ENCODE results near the gene CRYGS. TPM values are rescaled to one million over a fixed set of nuclear protein-coding genes. Genes with fewer than 3 reads are reported as not detected.
A peak's percentile ranks its signal among the peaks of the same experiment; 100 is the strongest.
"Not testable (repeated sequence)": the region's sequence is repeated elsewhere in the genome, so short reads cannot be mapped to it uniquely, and the experiment has no call there.

CRYGS gene
- total and polyA plus RNA-seq, 2 donors (not counting 1 experiment from before 2014, with no cell fraction given), result 3.6 to 10.9 TPM

GRCh38 chr3:186569779-186570095 lies 25.6 kb upstream of the CRYGS start:
- H3K9ac ChIP-seq (ENCODE audit: low read length), result peak overlapping the region; percentile 82
- no peaks in the 10 kb centered on the region for H4K20me1 ChIP-seq (ENCODE audit: control insufficient read depth, insufficient read depth, low read length, poor library complexity, severe bottlenecking)
- H3K4me2 ChIP-seq (replicated peaks; ENCODE audit: low read depth, low read length, poor library complexity, severe bottlenecking), result peak overlapping the region; percentile 90
- no peaks in the 10 kb centered on the region for H3K9me3 ChIP-seq (ENCODE audit: control extremely low read depth in 1 of 3, control insufficient read depth in 2 of 3, insufficient read depth in 1 of 3, low read length in 2 of 3)
- intact Hi-C loops (cut with micrococcal nuclease), result loop anchor here (1.0 to 10.0 kb wide), 7 partner anchors 35 to 460 kb away; partner anchors contain the start of genes EIF4A2, ETV5 and ST6GAL1
- TF ChIP-seq CTCF (IDR thresholded peaks at IDR 0.05) (no peak), EZH2 (IDR thresholded peaks at IDR 0.05; ENCODE audit: borderline replicate concordance, insufficient read depth, low read depth, low read length, poor library complexity, severe bottlenecking) (no peak)
- peaks cover 28 to 40% of the 10 kb centered on the region in 2 donors for H3K4me1 ChIP-seq (ENCODE audit: control insufficient read depth in 2 of 2, insufficient read depth in 2 of 2, low read length in 2 of 2)
- H3K27ac Mint-ChIP-seq, result peak overlapping the region; percentile 98
- H3K79me2 ChIP-seq (ENCODE audit: control insufficient read depth, insufficient read depth, low read length), result peaks cover 62% of the 10 kb centered on the region
- H3K4me1 Mint-ChIP-seq, result peaks cover 51% of the 10 kb centered on the region
- H3K27me3 ChIP-seq (replicated peaks in 1 of 4; ENCODE audit: control extremely low read depth in 1 of 4, control insufficient read depth in 3 of 4, insufficient read depth in 4 of 4, low read length in 3 of 4), result no peaks in the 10 kb centered on the region
- WGBS (ENCODE audit: insufficient coverage), result 20% methylated on average over 3 of the region's 7 CpGs
- peak overlapping the region; percentile 63 to 90 (median 88) for H3K4me3 ChIP-seq (ENCODE audit: control extremely low read depth in 1 of 5, extremely low read depth in 1 of 5, insufficient read depth in 1 of 5, low read depth in 2 of 5, low read length in 4 of 5)
- ChIA-PET POLR2A (interaction anchor here (0.5 to 1.7 kb wide), 5 partner anchors 9 to 638 kb away, joined by 3 to 18 read pairs (median 5); partner anchors contain the start of gene EIF4A2), CTCF (interaction anchor here (1.1 to 2.6 kb wide), 7 partner anchors 12 to 626 kb away, joined by 3 to 14 read pairs (median 6); no protein-coding TSS in a partner anchor)
- no peaks in the 10 kb centered on the region for H3K27me3 Mint-ChIP-seq
- ATAC-seq (ENCODE audit: low read depth), result no peak
- H3K27ac ChIP-seq (ENCODE audit: low read length in 2 of 2), result peak overlapping the region; percentile 91 to 94
- H3K9me3 Mint-ChIP-seq (ENCODE audit: insufficient read depth), result no peaks in the 10 kb centered on the region
- no peak for DNase-seq
- peaks cover 2 to 17% of the 10 kb centered on the region in 2 experiments for H3K36me3 ChIP-seq (replicated peaks in 1 of 2; ENCODE audit: control extremely low read depth in 1 of 2, control insufficient read depth in 1 of 2, extremely low read depth in 1 of 2, insufficient read depth in 2 of 2, low read length in 1 of 2)
- peak overlapping the region; percentile 73 for H2AFZ ChIP-seq (ENCODE audit: insufficient read depth, low read depth, low read length, poor library complexity, severe bottlenecking)
- H3K4me3 Mint-ChIP-seq, result peak overlapping the region; percentile 98

GRCh38 chr3:186569361-186569760 lies 25.2 kb upstream of the CRYGS start:
- H3K9ac ChIP-seq (ENCODE audit: low read length), result peak overlapping the region; percentile 82
- 90% methylated on average over 7 of the region's 11 CpGs for WGBS (ENCODE audit: insufficient coverage)
- Mint-ChIP-seq H3K27ac (peak overlapping the region; percentile 98), H3K4me3 (peak overlapping the region; percentile 98), H3K4me1 (peaks cover 51% of the 10 kb centered on the region)
- H3K27me3 ChIP-seq (replicated peaks in 1 of 4; ENCODE audit: control extremely low read depth in 1 of 4, control insufficient read depth in 3 of 4, insufficient read depth in 4 of 4, low read length in 3 of 4); H3K9me3 ChIP-seq (ENCODE audit: control extremely low read depth in 1 of 3, control insufficient read depth in 2 of 3, insufficient read depth in 1 of 3, low read length in 2 of 3); H3K27me3 Mint-ChIP-seq; H3K9me3 Mint-ChIP-seq (ENCODE audit: insufficient read depth); H4K20me1 ChIP-seq (ENCODE audit: control insufficient read depth, insufficient read depth, low read length, poor library complexity, severe bottlenecking); intact Hi-C loops (cut with micrococcal nuclease); ATAC-seq (ENCODE audit: low read depth); DNase-seq: not testable (repeated sequence)
- peak overlapping the region in 2 of 5 experiments; percentile 82 to 90 for H3K4me3 ChIP-seq (ENCODE audit: control extremely low read depth in 1 of 5, extremely low read depth in 1 of 5, insufficient read depth in 1 of 5, low read depth in 2 of 5, low read length in 4 of 5)
- peak overlapping the region; percentile 91 to 94 for H3K27ac ChIP-seq (ENCODE audit: low read length in 2 of 2)
- ChIA-PET CTCF (interaction anchor here (1.4 to 2.6 kb wide), 3 partner anchors 29 to 47 kb away, joined by 6 to 14 read pairs (median 8); no protein-coding TSS in a partner anchor), POLR2A (interaction anchor here (0.6 to 1.7 kb wide), 3 partner anchors 10 to 214 kb away, joined by 4 to 18 read pairs (median 6); partner anchors contain the start of gene EIF4A2)
- peaks cover 2 to 14% of the 10 kb centered on the region in 2 experiments for H3K36me3 ChIP-seq (replicated peaks in 1 of 2; ENCODE audit: control extremely low read depth in 1 of 2, control insufficient read depth in 1 of 2, extremely low read depth in 1 of 2, insufficient read depth in 2 of 2, low read length in 1 of 2)
- H3K4me2 ChIP-seq (replicated peaks; ENCODE audit: low read depth, low read length, poor library complexity, severe bottlenecking), result peak overlapping the region; percentile 90
- H3K79me2 ChIP-seq (ENCODE audit: control insufficient read depth, insufficient read depth, low read length), result peaks cover 58% of the 10 kb centered on the region
- H2AFZ ChIP-seq (ENCODE audit: insufficient read depth, low read depth, low read length, poor library complexity, severe bottlenecking), result peak overlapping the region; percentile 73
- peaks cover 28 to 40% of the 10 kb centered on the region in 2 donors for H3K4me1 ChIP-seq (ENCODE audit: control insufficient read depth in 2 of 2, insufficient read depth in 2 of 2, low read length in 2 of 2)
